Upper lobe of right lung (tissue), 1 donor: ENCODE data around the gene NFKB2. TPM values are rescaled to one million over a fixed set of nuclear protein-coding genes. Genes with fewer than 3 reads are reported as not detected.

Source experiments
- ATAC-seq: fragments of 200-7000 bp; cut with Tn5 transposase; one replicate; pipeline ENCODE4 v1.9.1; 2020; ENCODE audit warnings: mild to moderate bottlenecking, moderate library complexity
- DNase-seq: peaks from one replicate; pipeline ENCODE4 v3.0.0-alpha.2; 2020
- H3K27ac ChIP-seq: fragments of 200-600 bp; one replicate; pipeline ENCODE4 v1.8.0; 2022
- H3K27me3 ChIP-seq: fragments of 200-600 bp; one replicate; pipeline ENCODE4 v1.8.0; 2022; ENCODE audit warnings: mild to moderate bottlenecking
- H3K36me3 ChIP-seq: fragments of 200-600 bp; one replicate; pipeline ENCODE4 v1.8.0; 2022
- H3K4me1 ChIP-seq: fragments of 200-600 bp; one replicate; pipeline ENCODE4 v1.8.0; 2022
- H3K4me3 ChIP-seq: fragments of 200-600 bp; one replicate; pipeline ENCODE4 v1.8.0; 2022; ENCODE audit warnings: mild to moderate bottlenecking
- H3K9me3 ChIP-seq: fragments of 200-600 bp; one replicate; pipeline ENCODE4 v1.8.0; 2022
- intact Hi-C: fragments of 100-400 bp; cut with DNase I; formaldehyde crosslinking; loops from one replicate; pipeline ENCODE4 v1.11.0; 2022
- total RNA-seq: library from RNA; stranded (reverse); fragmentation: NEBNext Ultra II Directional; extraction: Animal tissue kit (Norgen Biotek cat#: 25700); gene quantifications from one replicate; pipeline ENCODE4 v1.2.1, GENCODE V29; 2021
- TF ChIP-seq, protein P1 (sequence below): fragments of 200-600 bp; IDR thresholded peaks from one replicate; pipeline ENCODE4 v1.8.0; 2022; ENCODE audit warnings: antibody characterized with exemption
- donor health status: DM: no; HTN: yes; CAD: no; lungs with severe emphysema.

The NFKB2 gene
- total RNA-seq, 1 donor from 2014 or later = 36.8 TPM

DNA sequence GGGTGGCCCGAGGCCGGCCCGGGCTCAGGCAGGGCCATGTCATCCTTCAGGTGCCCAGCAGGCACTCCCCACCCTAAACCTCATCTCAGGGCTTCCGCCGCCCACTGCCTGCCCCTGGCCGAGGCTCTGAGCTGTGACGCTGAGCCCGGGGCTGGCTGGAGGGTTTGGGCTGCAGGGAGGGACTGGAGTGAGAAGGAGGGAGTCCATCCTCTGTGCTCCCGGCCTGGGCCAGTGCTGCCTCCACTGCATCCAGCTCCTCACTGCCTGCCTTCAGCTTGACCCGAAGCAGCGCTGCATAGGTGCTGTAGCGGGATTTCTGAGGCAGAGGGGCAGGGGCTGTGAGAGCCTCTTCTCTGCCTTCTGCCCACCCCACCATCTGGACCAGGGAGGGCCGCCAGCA, 7.6 kb downstream of the NFKB2 start:
- H3K4me1 ChIP-seq = peaks cover 13% of the 10 kb centered on the region
- intact Hi-C loops = no loop called here
- no peaks in the 10 kb centered on the region for H3K9me3 ChIP-seq
- ATAC-seq (no peak), DNase-seq (no peak)
- TF ChIP-seq, protein P1, sequence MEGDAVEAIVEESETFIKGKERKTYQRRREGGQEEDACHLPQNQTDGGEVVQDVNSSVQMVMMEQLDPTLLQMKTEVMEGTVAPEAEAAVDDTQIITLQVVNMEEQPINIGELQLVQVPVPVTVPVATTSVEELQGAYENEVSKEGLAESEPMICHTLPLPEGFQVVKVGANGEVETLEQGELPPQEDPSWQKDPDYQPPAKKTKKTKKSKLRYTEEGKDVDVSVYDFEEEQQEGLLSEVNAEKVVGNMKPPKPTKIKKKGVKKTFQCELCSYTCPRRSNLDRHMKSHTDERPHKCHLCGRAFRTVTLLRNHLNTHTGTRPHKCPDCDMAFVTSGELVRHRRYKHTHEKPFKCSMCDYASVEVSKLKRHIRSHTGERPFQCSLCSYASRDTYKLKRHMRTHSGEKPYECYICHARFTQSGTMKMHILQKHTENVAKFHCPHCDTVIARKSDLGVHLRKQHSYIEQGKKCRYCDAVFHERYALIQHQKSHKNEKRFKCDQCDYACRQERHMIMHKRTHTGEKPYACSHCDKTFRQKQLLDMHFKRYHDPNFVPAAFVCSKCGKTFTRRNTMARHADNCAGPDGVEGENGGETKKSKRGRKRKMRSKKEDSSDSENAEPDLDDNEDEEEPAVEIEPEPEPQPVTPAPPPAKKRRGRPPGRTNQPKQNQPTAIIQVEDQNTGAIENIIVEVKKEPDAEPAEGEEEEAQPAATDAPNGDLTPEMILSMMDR = no peak
- H3K36me3 ChIP-seq = peaks cover 19% of the 10 kb centered on the region
- H3K27ac ChIP-seq = no peak overlapping the region
- peaks cover 8% of the 10 kb centered on the region for H3K27me3 ChIP-seq
- H3K4me3 ChIP-seq = no peak overlapping the region

DNA sequence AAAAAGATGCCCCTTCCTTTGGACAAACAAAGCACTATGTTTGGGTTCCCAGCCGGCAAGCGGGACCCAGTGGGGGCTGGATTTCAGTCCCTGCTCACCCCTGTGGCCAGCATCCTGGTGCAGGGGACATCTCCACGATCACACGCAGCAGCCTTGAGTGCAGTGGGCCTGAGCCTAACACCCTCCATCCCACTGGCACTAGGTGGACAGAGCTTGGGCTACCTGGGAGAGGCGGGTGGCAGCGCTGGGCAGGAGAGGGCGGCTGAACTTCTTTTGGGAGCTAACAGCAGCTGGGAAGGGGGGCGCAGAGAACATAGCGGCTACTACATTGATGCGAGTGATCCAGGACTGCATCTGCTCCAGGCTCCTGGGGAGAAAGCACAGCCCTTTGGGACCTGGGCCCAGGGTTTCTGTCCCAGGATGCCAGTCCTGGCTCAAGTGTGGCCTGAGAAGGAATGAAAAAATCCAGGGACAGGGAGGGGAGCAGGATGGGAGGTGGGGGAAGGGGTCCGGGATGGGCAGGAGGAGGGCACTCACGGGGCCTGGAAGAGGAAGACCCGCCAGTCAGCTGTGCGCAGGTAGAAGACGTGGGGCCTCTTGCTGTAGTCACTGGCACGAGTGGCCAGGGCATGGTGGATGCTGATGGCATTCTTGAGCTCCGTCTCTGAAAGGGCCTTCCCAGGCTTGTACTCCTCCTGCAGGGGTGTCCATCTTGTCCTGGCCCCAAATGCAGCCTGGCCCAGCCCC, 9.0 kb downstream of the NFKB2 start:
- no peak for ATAC-seq
- intact Hi-C loops = no loop called here
- peaks cover 19% of the 10 kb centered on the region for H3K27me3 ChIP-seq

DNA sequence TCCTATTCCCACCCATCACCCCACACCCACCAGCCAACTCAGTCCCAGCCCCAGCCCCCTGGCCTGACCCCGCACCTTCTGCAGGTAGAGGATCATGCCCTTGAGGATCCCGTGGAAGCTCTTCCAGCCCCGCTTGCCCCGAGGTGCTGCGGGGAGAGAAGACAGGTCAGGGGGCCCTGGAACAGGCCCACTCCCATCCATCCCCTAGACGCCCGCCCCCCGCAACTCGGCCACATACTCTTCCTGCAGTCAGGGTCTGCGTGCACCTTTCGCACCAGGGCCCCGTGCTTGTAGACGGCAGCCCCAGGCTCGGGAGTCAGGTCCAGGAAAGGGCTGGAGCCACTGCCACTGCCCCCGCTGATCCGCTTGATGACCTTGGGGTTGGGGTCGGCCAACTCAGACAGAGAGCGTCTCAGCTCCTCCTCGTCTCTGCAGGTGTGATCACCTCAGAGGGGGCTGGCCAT, 9.6 kb downstream of the NFKB2 start:
- Histone ChIP-seq H3K4me3 (no peak overlapping the region), H3K9me3 (no peaks in the 10 kb centered on the region), H3K36me3 (peaks cover 14% of the 10 kb centered on the region), H3K27ac (no peak overlapping the region), H3K4me1 (peaks cover 9% of the 10 kb centered on the region), H3K27me3 (peaks cover 24% of the 10 kb centered on the region)
- intact Hi-C loops = no loop called here
- ATAC-seq = no peak
- no peak for DNase-seq
- TF ChIP-seq, protein P1 = no peak

More for the DNA sequence above, 9.0 kb downstream of the NFKB2 start:
- Histone ChIP-seq H3K4me3 (no peak overlapping the region), H3K27ac (no peak overlapping the region), H3K36me3 (peaks cover 14% of the 10 kb centered on the region), H3K9me3 (no peaks in the 10 kb centered on the region), H3K4me1 (peaks cover 12% of the 10 kb centered on the region)
- TF ChIP-seq, protein P1 = no peak
- DNase-seq = no peak

DNA sequence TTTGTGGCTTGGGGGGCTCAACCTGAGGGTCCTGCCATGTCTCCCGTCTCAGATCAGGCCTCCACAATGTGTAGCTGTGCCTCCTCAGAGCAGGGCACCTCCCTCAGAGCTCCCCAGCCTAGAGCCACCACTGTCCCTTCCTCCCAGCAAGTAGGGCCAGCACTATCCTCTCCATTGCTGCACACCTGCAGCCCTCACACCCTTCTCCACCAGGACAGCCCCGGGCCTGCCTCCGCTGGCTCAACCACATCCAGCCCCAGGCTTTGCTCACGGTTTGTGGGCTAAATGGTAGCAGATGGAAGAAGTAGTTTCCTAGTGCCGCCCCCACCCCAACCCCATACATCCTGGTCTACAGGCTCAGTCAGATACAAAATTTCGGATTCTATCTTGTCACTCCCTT, 10.1 kb downstream of the NFKB2 start:
- Histone ChIP-seq H3K27ac (no peak overlapping the region), H3K36me3 (peaks cover 14% of the 10 kb centered on the region), H3K4me1 (peaks cover 14% of the 10 kb centered on the region), H3K4me3 (no peak overlapping the region), H3K9me3 (no peaks in the 10 kb centered on the region), H3K27me3 (peaks cover 29% of the 10 kb centered on the region)
- ATAC-seq (no peak), DNase-seq (no peak)
- intact Hi-C loops = no loop called here
- TF ChIP-seq, protein P1 = no peak

DNA sequence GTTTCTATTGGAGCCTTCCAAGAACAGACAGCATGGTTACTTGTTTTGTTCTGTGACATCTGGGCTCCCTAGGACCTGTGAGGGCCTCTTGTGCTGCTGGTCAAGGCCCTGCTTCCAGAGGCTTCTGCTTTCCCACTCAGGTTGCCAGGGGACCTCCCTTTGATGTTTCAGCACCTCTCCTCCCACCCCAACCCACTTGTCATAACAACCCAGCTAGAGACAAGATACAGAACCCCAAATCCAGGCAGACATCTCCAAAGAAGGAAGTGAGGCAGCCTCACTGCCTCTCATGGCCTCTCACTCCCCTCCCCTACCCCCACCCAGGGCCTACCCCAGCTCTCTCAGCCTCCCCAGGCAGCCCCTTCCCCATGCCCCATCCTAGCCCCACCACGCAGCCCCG, 11.3 kb downstream of the NFKB2 start:
- intact Hi-C loops = no loop called here
- no peak for DNase-seq
- Histone ChIP-seq H3K36me3 (peaks cover 4% of the 10 kb centered on the region), H3K27me3 (peaks cover 41% of the 10 kb centered on the region), H3K27ac (no peak overlapping the region), H3K4me1 (peaks cover 15% of the 10 kb centered on the region), H3K4me3 (no peak overlapping the region), H3K9me3 (no peaks in the 10 kb centered on the region)
- TF ChIP-seq, protein P1 = no peak
- no peak for ATAC-seq
